Gastrocnemius medialis (tissue), 4 donors: ENCODE results near the gene TMPRSS9.

Experiments used
- CTCF ChIP-seq, 5 experiments: fragments of 450-650 bp in 3 of 5; fragments of 200-600 bp in 2 of 5; sonication (generic) in 2 of 5; IDR thresholded peaks in 4 of 5; conservative IDR thresholded peaks in 1 of 5; 1 replicate in 4 of 5; 2 replicates in 1 of 5; pipeline ENCODE4 v1.5.1; 2016 to 2019; ENCODE audit warnings: antibody characterized with exemption in 5 of 5, mild to moderate bottlenecking in 3 of 5, moderate library complexity in 3 of 5
- POLR2A ChIP-seq, 2 donors: fragments of 450-650 bp; IDR thresholded peaks; one replicate each; pipeline ENCODE4 v1.6.1; 2017; ENCODE audit warnings: antibody characterized with exemption in 2 of 2, mild to moderate bottlenecking in 2 of 2, moderate library complexity in 2 of 2

- TF ChIP-seq CTCF (IDR thresholded peaks at IDR 0.05 in 4 of 5, conservative IDR thresholded peaks at IDR 0.05 in 1 of 5), result no peak
- TF ChIP-seq POLR2A (IDR thresholded peaks at IDR 0.05), result no peak
These were observed 21.1 kb upstream of the TMPRSS9 start for GRCh38 chr19:2338751-2339643.
